H7 (cell line): ENCODE data around the gene HVCN1. TPM values are rescaled to one million over a fixed set of nuclear protein-coding genes. Genes with fewer than 3 reads are reported as not detected.

Experiments used
- DNase-seq: peaks from one replicate; pipeline ENCODE4 v3.0.0; 2012
- H3K27me3 ChIP-seq: 2 replicates; pipeline ENCODE4 v1.6.0; 2011; ENCODE audit warnings: mild to moderate bottlenecking, low read length; ENCODE audit not compliant: control insufficient read depth, insufficient read depth
- H3K36me3 ChIP-seq: replicated peaks from 2 replicates; pipeline ENCODE4 v1.5.1; 2011; ENCODE audit warnings: low read length; ENCODE audit not compliant: control insufficient read depth, insufficient read depth
- H3K4me3 ChIP-seq: 2 replicates; pipeline ENCODE4 v1.5.1; 2011; ENCODE audit warnings: low read depth, mild to moderate bottlenecking, control low read depth, low read length, moderate library complexity; ENCODE audit not compliant: insufficient read depth
- total RNA-seq: library from RNA; depleted of rRNA; stranded (reverse); fragments of >200 nt; shearing (Covaris generic); gene quantifications from 2 replicates; pipeline ENCODE4 v1.2.3, GENCODE V29; 2014

The HVCN1 gene
- total RNA-seq, 1 experiment from 2014 or later, result 6.9 TPM

DNA sequence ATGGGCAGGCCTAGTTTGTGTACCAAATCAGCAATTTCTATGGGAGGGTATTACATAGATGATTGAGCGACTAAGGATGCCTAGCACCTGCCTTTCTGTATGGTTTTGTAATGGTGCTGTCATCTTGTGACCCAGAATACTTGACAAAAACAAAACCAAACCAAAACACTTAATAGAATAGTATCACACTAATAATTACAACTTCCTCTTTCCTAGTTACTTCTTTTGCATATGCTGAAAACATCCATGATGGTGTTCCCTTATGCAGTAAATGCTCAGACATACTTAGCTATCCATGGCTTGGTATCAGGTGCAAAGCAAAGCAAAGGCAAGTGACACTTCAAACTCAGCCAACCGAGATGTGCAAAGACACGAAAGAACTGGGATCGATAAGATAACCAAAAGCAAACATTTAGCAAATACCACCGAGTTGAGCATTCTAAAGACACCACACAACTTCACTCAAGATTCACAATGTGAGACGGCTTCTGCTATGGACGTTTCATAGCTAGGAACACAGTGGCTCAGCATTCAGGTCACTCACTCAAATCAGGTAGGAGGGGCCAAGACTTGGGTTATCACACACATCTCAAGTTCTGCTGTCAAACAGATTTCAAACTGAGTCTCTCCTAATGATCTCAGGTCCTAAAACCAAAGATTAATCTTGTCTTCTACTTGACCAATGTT, 29.4 kb upstream of the HVCN1 start:
- DNase-seq, result no peak
- Histone ChIP-seq H3K27me3 (no peaks in the 10 kb centered on the region), H3K4me3 (no peak overlapping the region), H3K36me3 (peaks cover 27% of the 10 kb centered on the region)

DNA sequence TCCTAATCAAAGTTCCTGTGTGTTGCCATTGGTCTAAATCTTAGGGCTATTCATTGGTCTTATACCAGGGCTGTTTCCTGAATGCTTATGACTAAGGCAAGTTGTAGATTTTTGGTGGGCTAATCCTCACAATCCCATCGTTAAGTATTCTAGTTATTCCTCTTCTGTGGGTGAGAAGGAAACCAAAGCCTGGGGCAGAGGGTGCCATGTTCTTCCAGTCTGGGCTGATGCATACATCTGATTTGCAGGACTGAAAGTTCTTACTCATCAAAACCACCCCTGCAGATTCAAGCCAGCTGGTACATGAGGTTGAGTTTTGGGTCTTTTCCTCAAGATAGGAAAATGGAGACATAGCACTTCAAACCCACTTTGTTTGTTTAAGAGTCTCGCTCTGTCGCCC, 28.1 kb upstream of the HVCN1 start:
- DNase-seq, result no peak
- peaks cover 23% of the 10 kb centered on the region for H3K36me3 ChIP-seq
- H3K27me3 ChIP-seq, result no peaks in the 10 kb centered on the region
- no peak overlapping the region for H3K4me3 ChIP-seq

DNA sequence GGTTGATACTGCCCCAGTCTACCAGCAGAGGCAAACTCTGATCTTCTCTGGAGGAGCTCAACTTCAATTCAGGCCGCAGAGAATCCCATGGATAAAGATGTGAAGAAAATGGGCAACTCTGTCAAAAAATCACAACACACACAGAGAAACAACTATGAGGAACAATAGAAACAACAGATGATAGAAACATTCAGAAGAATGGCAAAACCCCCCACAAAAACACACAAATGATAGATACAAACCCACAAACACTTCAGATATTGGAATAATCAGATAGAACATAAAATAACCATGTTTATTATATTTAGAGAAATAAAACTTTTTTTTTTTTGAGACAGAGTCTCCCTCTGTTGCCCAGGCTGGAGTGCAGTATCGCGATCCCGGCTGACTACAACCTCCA, 20.0 kb upstream of the HVCN1 start:
- no peak overlapping the region for H3K4me3 ChIP-seq
- H3K36me3 ChIP-seq, result no peaks in the 10 kb centered on the region
- H3K27me3 ChIP-seq, result no peaks in the 10 kb centered on the region
- DNase-seq, result no peak

DNA sequence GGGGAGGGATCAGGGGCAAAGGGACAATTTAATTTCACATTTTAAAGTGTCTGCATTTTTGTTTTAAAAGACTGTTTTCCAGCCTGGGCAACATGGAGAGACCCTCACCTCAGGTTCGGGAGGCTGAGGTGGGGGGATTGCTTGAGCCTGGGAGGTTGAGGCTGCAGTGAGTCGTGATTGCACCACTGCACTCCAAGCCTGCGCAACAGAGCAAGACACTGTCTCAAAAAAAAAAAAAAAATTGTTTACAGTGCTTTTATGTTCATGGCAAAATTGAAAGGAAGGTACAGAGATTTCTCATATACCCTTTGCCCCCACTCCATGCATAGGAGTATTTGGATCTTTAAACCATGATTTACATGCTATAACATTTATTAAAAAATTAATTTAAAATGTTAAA, 16.4 kb upstream of the HVCN1 start:
- Histone ChIP-seq H3K4me3 (no peak overlapping the region), H3K36me3 (no peaks in the 10 kb centered on the region), H3K27me3 (no peaks in the 10 kb centered on the region)
- DNase-seq, result no peak

DNA sequence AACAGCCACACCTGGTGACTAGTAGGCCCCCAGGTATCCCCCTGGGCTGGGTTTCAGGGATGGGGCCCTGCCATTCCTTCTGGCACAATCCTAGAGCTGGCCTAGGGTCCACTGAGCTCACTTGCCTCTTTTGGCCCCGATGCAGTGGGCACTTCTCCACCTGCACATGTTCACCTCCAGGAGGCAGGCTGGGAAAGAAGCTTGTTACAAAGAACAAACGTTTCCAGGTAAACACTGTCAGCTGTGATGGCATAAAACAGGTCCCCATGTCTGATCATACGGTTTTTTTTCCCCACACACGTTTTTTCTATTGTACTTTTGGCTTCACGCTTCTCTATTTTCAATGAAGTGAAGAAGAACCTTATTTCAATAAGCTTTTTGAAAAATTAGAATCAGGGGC, 15.8 kb upstream of the HVCN1 start:
- Histone ChIP-seq H3K4me3 (no peak overlapping the region), H3K27me3 (no peaks in the 10 kb centered on the region), H3K36me3 (no peaks in the 10 kb centered on the region)
- DNase-seq, result peak; percentile 60

DNA sequence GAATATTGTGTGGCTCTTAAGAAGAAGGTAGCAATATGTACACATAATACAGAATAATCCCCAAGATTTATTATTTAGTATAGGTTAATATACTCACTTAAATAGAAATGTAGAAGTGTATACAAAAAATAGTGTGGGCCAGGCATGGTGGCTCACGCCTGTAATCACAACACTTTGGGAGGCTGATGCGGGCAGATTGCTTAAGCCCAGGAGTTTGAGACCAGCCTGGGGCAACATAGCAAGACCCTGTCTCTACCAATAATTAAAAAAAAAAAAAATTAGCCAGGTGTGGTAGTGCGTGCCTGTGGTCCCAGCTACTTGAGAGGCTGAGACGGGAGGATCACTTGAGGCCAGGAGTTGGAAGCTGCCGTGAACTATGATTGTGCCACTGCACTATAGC, 15.3 kb upstream of the HVCN1 start:
- H3K4me3 ChIP-seq, result no peak overlapping the region
- no peak for DNase-seq
- H3K27me3 ChIP-seq, result no peaks in the 10 kb centered on the region
- H3K36me3 ChIP-seq, result no peaks in the 10 kb centered on the region

DNA sequence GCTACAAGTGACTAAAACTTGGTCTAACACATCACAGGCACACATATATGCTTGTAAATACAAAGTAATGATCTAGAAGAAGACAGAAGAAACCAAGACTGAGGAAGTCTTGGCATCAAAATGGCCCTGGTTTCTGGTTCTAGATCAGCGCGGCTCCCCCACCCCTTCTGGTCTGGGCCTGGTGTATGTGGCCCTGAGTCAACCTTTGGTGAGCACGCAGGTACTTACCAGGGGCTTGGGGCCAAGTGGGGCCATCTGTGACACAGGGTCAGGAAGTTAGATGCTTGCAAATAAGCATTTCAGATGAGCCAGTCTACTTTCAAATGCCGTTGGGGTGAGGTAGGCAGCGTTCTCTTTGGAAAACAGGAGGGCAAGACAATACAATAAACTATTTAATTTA, 13.2 kb upstream of the HVCN1 start:
- Histone ChIP-seq H3K36me3 (no peaks in the 10 kb centered on the region), H3K27me3 (no peaks in the 10 kb centered on the region), H3K4me3 (no peak overlapping the region)
- no peak for DNase-seq

DNA sequence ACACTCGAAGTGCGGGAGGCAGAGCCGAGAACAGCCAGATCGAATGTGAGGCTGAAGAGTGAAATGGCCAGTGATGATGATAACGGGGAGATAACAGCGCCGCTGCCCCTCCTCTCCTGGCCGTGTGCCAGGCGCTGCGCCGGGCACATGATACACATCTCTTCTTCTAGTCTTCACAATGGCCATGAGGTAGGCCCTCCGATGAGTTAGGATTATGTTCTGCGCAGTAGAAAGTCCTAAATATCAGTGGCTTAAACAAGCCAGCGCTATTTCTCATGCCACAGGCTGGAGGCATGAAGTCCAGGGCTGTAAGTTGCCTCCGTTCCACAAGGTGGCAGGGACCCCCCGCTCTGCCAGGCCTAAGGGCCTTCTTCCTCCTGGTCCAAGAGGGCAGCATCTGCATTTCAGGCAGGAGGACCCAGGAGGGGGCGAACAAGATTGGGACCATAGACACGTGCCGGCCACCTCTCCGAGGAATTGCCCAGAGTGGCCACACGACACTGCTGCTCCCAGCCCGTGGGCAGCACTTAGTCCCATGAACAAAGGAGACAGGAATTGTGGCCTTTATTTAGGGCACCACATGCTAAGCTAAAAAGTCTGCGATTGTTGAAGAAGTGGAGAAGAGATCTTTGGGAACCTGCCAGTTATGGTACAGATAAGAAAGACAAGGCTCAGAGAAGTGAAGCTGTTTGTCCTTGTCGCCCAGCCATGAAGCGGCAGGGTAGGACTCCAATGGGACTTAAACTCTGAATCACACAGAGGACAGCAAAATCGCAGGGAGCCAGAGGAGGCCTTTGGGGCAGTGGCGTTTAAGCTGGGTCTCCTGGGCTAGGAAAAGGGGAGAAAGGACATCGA, 10.9 kb upstream of the HVCN1 start:
- Histone ChIP-seq H3K4me3 (no peak overlapping the region), H3K36me3 (no peaks in the 10 kb centered on the region), H3K27me3 (no peaks in the 10 kb centered on the region)
- DNase-seq, result peak; percentile 61

DNA sequence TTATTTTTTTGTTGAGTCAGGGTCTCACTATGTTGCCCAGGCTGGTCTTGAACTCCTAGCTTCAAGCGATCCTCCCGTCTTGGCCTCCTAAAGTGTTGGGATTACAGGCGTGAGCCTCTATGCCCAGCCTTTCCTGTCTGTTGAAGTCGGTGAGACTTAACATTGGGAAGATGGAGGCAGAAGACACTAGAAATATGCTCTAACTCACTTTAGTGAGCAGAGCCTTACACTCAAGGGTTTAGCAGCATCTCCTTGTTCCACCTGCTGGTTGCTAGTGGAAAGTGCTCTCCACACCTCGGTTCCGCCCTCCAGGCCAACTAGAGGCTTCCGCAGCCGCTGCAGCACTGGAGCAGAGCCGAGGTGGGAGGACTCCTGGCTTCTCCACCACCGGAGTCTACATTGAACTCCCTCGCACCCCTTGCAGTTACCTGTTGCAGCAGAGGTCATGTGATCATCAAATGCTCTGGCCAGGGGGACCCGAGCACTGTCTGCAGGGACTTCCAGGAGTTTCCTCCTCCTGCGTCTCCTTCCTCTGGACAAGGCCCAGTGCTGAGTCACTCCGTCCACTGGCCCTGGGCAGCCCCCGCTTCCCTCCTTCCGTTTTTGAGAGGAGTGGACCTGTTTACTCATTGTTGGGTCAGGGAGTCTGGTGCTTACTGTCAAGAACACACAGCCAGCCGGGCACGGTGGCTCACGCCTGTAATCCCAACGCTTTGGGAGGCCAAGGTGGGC, 9.4 kb upstream of the HVCN1 start:
- Histone ChIP-seq H3K27me3 (no peaks in the 10 kb centered on the region), H3K4me3 (no peak overlapping the region), H3K36me3 (no peaks in the 10 kb centered on the region)
- peak; percentile 84 for DNase-seq

DNA sequence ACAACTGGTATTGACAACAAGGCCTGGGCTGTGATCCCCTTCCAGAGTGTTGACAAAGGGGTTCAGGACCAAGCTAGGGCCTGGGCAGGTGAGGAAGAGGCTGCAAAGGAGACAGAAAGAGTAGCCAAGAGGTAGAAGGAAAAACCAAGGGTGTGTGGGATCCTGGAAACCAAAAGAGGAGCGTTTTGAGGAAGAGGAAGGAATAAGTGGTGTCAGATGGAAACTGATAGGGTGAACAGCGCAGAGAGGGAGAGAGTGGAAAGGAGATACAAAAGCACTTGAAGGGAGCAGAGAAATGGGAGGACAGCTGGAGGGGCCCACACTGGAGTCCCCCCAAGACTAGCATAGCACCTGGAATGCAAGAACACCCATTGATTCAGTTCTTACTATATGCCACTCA, 8.3 kb upstream of the HVCN1 start:
- no peaks in the 10 kb centered on the region for H3K27me3 ChIP-seq
- no peak overlapping the region for H3K4me3 ChIP-seq
- DNase-seq, result no peak
- H3K36me3 ChIP-seq, result no peaks in the 10 kb centered on the region

DNA sequence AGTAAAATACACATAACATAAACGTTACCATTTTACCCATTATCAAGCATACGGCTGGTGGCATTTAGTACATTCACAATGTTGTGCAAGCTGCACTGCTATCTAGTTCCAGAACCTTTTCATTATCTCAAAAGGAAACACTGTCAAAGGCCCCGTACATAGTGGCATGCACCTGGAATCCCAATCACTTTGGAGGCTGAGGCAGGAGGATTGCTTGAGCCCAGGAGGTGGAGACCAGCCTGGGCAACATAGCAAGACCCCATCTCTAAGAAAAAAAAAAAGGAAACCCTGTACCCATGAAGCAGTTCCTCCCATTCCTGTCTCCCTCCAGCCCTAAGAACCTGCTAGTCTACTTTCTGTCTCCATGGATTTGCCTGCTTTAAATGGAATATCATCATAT, 7.4 kb upstream of the HVCN1 start:
- Histone ChIP-seq H3K36me3 (no peaks in the 10 kb centered on the region), H3K27me3 (no peaks in the 10 kb centered on the region), H3K4me3 (no peak overlapping the region)
- DNase-seq, result no peak

DNA sequence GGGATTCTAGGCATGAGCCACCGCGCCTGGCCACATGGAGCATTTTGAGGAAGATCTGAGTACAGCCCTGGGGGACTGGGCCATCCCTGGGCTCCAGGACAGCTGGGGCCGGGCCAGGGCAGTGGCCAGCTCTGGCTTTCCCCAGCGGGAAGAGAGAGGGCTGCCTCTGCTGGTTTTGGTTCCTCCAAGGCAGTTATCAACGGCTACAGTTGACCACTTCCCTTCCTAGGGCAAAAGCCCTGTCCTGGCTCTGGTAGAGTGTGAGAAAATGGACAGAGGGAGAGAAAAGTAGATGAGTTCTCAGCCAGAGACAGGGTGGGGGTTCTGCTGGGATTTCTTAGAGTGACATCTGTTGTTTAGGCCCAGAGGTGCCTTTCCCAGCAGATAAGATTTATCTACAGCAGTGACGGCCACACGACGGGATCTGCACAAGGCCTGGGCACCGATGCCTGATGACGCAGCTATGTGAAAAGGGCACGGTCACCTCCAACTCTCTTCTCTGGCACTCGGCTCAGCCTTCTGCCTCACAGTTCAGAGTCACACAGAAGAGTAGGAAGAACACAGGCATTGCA, 5.5 kb upstream of the HVCN1 start:
- Histone ChIP-seq H3K27me3 (no peaks in the 10 kb centered on the region; the same call in 1 of the 2 replicates), H3K4me3 (no peak overlapping the region), H3K36me3 (no peaks in the 10 kb centered on the region)
- DNase-seq, result no peak

DNA sequence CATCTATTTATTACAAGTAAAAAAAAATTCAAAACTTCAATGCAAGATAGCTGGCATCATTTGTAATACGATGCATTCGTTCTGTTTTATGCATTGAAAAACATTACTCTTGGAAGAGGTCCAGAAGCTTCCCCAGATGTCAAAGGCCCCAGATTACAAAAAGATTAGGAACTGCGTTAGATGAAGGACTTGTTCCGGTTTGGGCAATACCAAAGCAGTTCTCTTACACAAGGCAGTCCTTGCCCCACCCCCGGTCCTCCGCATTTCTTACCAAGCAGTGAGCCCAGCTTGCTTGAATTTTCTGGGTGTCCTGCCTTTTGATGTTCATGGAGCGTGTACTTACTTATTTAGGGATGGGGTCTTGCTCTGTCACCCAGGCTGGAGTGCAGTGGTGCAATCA, 4.8 kb upstream of the HVCN1 start:
- no peak overlapping the region for H3K4me3 ChIP-seq
- H3K27me3 ChIP-seq, result peaks cover 1% of the 10 kb centered on the region; the same call in 1 of the 2 replicates
- no peaks in the 10 kb centered on the region for H3K36me3 ChIP-seq
- DNase-seq, result no peak

DNA sequence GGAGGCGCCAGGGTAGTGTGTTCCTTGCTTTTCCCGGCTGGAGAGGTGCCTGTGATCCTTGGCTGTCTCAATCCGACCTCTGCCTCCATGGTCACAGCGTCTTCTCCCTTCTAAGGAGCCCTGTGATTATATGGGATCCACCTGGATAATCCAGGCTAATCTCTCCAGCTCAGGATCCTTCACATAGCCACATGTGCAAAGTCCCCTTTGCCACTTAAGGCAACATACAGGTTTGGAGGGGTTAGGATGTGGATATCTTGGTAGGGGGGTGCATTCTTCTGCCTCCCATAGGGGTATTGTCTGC, 1.2 kb upstream of the HVCN1 start:
- Histone ChIP-seq H3K36me3 (no peaks in the 10 kb centered on the region), H3K4me3 (peak overlapping the region; percentile 69; the same call in 1 of the 2 replicates), H3K27me3 (peaks cover 14% of the 10 kb centered on the region)
- DNase-seq, result no peak
